PFSK-1 (cell line): ENCODE measurements around the gene ARHGEF16.

Experiments used
- FOXP2 ChIP-seq: optimal IDR thresholded peaks from 2 replicates; pipeline ENCODE3; 2011; ENCODE audit warnings: borderline replicate concordance, control low read depth, inconsistent platforms; ENCODE audit not compliant: insufficient read depth; ENCODE audit errors: extremely low read length, extremely low read depth
- POLR2AphosphoS5 ChIP-seq: IDR thresholded peaks from 2 replicates; pipeline ENCODE4 v1.6.1; 2012; ENCODE audit warnings: low read depth, mild to moderate bottlenecking, control low read depth, low read length, moderate library complexity
- TF ChIP-seq, protein P1 (sequence below), 2 experiments: IDR thresholded peaks; 2 replicates each; pipeline versions ENCODE4 v1.6.1 to v1.8.0; 2011 to 2012; ENCODE audit warnings: low read depth in 2 of 2, low read length in 2 of 2, control low read depth in 1 of 2, inconsistent platforms in 1 of 2, mild to moderate bottlenecking in 1 of 2, moderate library complexity in 1 of 2; ENCODE audit not compliant: insufficient read depth in 1 of 2

- TF ChIP-seq, protein P1, sequence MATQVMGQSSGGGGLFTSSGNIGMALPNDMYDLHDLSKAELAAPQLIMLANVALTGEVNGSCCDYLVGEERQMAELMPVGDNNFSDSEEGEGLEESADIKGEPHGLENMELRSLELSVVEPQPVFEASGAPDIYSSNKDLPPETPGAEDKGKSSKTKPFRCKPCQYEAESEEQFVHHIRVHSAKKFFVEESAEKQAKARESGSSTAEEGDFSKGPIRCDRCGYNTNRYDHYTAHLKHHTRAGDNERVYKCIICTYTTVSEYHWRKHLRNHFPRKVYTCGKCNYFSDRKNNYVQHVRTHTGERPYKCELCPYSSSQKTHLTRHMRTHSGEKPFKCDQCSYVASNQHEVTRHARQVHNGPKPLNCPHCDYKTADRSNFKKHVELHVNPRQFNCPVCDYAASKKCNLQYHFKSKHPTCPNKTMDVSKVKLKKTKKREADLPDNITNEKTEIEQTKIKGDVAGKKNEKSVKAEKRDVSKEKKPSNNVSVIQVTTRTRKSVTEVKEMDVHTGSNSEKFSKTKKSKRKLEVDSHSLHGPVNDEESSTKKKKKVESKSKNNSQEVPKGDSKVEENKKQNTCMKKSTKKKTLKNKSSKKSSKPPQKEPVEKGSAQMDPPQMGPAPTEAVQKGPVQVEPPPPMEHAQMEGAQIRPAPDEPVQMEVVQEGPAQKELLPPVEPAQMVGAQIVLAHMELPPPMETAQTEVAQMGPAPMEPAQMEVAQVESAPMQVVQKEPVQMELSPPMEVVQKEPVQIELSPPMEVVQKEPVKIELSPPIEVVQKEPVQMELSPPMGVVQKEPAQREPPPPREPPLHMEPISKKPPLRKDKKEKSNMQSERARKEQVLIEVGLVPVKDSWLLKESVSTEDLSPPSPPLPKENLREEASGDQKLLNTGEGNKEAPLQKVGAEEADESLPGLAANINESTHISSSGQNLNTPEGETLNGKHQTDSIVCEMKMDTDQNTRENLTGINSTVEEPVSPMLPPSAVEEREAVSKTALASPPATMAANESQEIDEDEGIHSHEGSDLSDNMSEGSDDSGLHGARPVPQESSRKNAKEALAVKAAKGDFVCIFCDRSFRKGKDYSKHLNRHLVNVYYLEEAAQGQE (IDR thresholded peaks at IDR 0.05; ENCODE audit: insufficient read depth in 1 of 2, low read depth in 2 of 2, low read length in 2 of 2): no peak
- TF ChIP-seq FOXP2 (no peak), POLR2AphosphoS5 (no peak)
Measured at GRCh38 chr1:3488432-3488831, 34.0 kb downstream of the ARHGEF16 start.
